Subcutaneous adipose tissue (tissue), 4 donors: Measurements from ENCODE around the gene GRIK1. TPM values are rescaled to one million over a fixed set of nuclear protein-coding genes. Genes with fewer than 3 reads are reported as not detected.

Source experiments
- CTCF ChIP-seq: fragments of 450-650 bp; IDR thresholded peaks from one replicate; pipeline ENCODE4 v1.5.1; 2016; ENCODE audit warnings: low read depth, mild to moderate bottlenecking, control low read depth, antibody characterized with exemption, moderate library complexity
- total RNA-seq, 4 donors: library from RNA; depleted of rRNA; stranded (reverse); fragments of >200 nt; gene quantifications; one replicate each; pipeline ENCODE4 v1.1.0, GENCODE V29; 2016

The GRIK1 gene
- total RNA-seq, 4 donors from 2014 or later = 0.17 TPM; not detected in 3

DNA sequence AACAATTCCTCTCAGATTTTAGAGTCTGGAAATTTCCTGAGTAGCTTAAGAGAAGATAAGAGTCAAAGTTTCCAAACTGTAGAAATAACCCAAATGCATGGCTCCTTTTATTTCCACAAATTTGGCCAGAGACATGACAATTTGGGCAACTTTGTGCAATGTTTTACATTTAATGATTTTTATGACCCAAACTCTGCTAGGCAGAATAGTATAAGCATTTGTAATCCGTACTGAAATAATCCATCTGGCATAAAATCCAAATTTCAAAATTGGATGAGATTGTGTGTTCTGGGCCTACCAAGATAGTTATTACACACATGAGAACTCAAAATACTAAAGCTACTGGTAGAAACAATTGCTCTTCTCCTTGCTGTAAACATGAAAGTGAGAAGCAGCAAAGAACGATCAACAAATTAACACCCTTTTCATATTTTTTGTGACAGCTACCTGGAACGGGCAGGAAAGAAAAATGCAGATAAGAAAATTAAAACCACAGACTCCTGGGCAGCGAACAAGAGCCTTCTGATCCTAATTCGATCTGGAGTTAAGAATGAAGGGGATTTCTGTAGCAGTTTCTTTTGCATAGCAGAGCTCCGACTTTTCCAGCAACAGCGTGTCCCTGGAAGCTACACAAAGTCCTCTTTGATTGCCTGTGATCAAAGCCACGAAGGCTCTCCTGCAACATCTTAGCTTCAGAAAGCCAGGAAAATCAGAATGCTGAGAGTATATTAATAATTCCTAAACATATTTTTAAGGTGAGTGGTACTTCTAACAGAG is 191.2 kb downstream of the GRIK1 start:
- no peak for TF ChIP-seq CTCF

DNA sequence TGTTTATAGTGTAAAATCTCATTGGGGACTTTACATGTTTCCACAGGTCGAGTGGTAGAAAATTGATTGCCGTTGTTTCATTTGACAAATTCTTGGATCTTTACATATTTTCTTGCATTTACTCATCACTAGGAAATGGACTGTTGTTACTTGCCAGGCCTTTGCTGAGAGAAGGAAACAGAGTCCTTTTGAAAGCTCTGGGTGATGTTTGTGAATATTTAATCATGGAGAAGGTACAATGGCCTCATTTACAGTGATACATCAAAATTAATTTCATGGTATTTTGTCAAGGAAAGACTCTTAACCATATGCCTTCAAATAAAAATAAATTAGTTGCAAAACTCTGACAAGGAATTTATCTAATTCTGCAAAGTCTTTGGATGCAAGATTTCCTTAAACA is 198.0 kb downstream of the GRIK1 start:
- TF ChIP-seq CTCF = no peak

- no peak for TF ChIP-seq CTCF
Measured at GRCh38 chr21:29739176-29739575, 200.6 kb downstream of the GRIK1 start.

- no peak for TF ChIP-seq CTCF
Measured at GRCh38 chr21:29738730-29739129, 201.1 kb downstream of the GRIK1 start.

DNA sequence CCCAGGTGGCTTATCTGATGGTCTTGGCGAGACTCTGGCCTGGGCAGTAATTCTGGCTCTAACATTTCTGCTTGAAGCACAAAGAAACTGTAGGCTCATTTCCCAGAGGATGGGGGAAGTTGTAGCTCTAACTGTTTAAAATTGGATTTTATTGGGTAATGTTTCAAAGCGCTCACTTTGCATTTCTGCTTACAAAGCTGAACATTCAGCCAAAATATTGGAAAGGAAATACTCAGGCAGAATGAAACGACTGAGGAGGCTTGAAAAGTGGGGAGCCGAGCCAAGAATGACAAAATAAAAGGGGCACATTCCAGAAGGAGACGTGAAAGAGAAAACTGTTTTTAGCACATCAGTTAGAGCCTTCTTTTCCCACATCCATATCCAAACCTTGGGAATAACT is 202.6 kb downstream of the GRIK1 start:
- TF ChIP-seq CTCF = no peak

- TF ChIP-seq CTCF = no peak
Measured at GRCh38 chr21:29730281-29730680, 209.5 kb downstream of the GRIK1 start.

GRCh38 chr21:29726044-29726443 is 213.8 kb downstream of the GRIK1 start:
- TF ChIP-seq CTCF = no peak
